Neural progenitor cell (in vitro differentiated cells): ENCODE measurements around the gene SYNGR3. TPM values are rescaled to one million over a fixed set of nuclear protein-coding genes. Genes with fewer than 3 reads are reported as not detected.

Experiments
- DNase-seq: peaks from one replicate; pipeline ENCODE4 v3.0.0-alpha.2; 2016; ENCODE audit warnings: low spot score
- H2AFZ ChIP-seq: fragments of 200-600 bp; sonication (generic); replicated peaks from 2 replicates; pipeline ENCODE4 v1.6.1; 2016; ENCODE audit warnings: antibody characterized with exemption
- H3F3A ChIP-seq: fragments of 200-600 bp; sonication (generic); 2 replicates; pipeline ENCODE4 v1.6.1; 2016; ENCODE audit warnings: antibody characterized with exemption, low read depth
- H3K27ac ChIP-seq: fragments of 200-600 bp; sonication (generic); 2 replicates; pipeline ENCODE4 v1.5.1; 2016; ENCODE audit warnings: mild to moderate bottlenecking
- H3K27me3 ChIP-seq: fragments of 200-600 bp; sonication (generic); 2 replicates; pipeline ENCODE4 v1.6.1; 2016; ENCODE audit warnings: mild to moderate bottlenecking, moderate library complexity
- H3K36me3 ChIP-seq: fragments of 200-600 bp; sonication (generic); 2 replicates; pipeline ENCODE4 v1.5.1; 2016
- H3K4me1 ChIP-seq: fragments of 200-600 bp; sonication (generic); 2 replicates; pipeline ENCODE4 v1.6.1; 2016; ENCODE audit warnings: mixed run types
- H3K4me2 ChIP-seq: fragments of 200-600 bp; sonication (generic); 2 replicates; pipeline ENCODE4 v1.6.1; 2016
- H3K4me3 ChIP-seq: fragments of 200-600 bp; sonication (generic); 2 replicates; pipeline ENCODE4 v1.5.1; 2016
- H3K79me2 ChIP-seq: fragments of 200-600 bp; sonication (generic); 2 replicates; pipeline ENCODE4 v1.6.1; 2016; ENCODE audit warnings: low read depth
- H3K9ac ChIP-seq: fragments of 200-600 bp; sonication (generic); 2 replicates; pipeline ENCODE4 v1.6.1; 2016
- H3K9me3 ChIP-seq: fragments of 200-600 bp; sonication (generic); 2 replicates; pipeline ENCODE4 v1.5.1; 2016; ENCODE audit warnings: low read depth
- H4K20me1 ChIP-seq: fragments of 200-600 bp; sonication (generic); 2 replicates; pipeline ENCODE4 v1.6.1; 2016; ENCODE audit warnings: low read depth
- H3K27ac Mint-ChIP-seq: 3 replicates; pipeline ENCODE4 v1.8.0; 2021; ENCODE audit warnings: mixed read lengths
- H3K27me3 Mint-ChIP-seq: 2 replicates; pipeline ENCODE4 v1.8.0; 2022; ENCODE audit warnings: low read depth, mild to moderate bottlenecking, inconsistent platforms, moderate library complexity, mixed read lengths; ENCODE audit not compliant: insufficient read depth
- H3K36me3 Mint-ChIP-seq: 3 replicates; pipeline ENCODE4 v1.8.0; 2021; ENCODE audit warnings: mixed read lengths
- H3K4me1 Mint-ChIP-seq: 3 replicates; pipeline ENCODE4 v1.8.0; 2021; ENCODE audit warnings: mixed read lengths
- H3K4me3 Mint-ChIP-seq: 3 replicates; pipeline ENCODE4 v1.8.0; 2021; ENCODE audit warnings: mild to moderate bottlenecking, moderate library complexity, mixed read lengths
- H3K9me3 Mint-ChIP-seq: 3 replicates; pipeline ENCODE4 v1.8.0; 2020; ENCODE audit warnings: mixed read lengths
- CTCF ChIP-seq: fragments of 200-600 bp; sonication (generic); IDR thresholded peaks from 2 replicates; pipeline ENCODE4 v1.5.1; 2017; ENCODE audit warnings: antibody characterized with exemption, mild to moderate bottlenecking
- EZH2 ChIP-seq: fragments of 200-600 bp; sonication (generic); IDR thresholded peaks from 2 replicates; pipeline ENCODE4 v1.6.1; 2017; ENCODE audit warnings: antibody characterized with exemption, mild to moderate bottlenecking, moderate library complexity
- EZH2phosphoT487 ChIP-seq: fragments of 200-600 bp; sonication (generic); IDR thresholded peaks from 2 replicates; pipeline ENCODE4 v1.6.1; 2017; ENCODE audit warnings: antibody characterized with exemption
- total RNA-seq: library from RNA; depleted of rRNA; stranded (reverse); fragments of >200 nt; gene quantifications from 2 replicates; pipeline ENCODE4 v1.2.3, GENCODE V29; 2015; ENCODE audit warnings: low replicate concordance

The SYNGR3 gene
- total RNA-seq, 1 donor from 2014 or later: 4.4 TPM

- Mint-ChIP-seq H3K9me3 (no peaks in the 10 kb centered on the region), H3K4me3 (no peak overlapping the region), H3K27me3 (no peaks in the 10 kb centered on the region), H3K36me3 (peaks cover 9% of the 10 kb centered on the region), H3K4me1 (peaks cover 2% of the 10 kb centered on the region), H3K27ac (no peak overlapping the region)
- Histone ChIP-seq H3F3A (peaks cover 11% of the 10 kb centered on the region), H2AFZ (no peak overlapping the region), H4K20me1 (peaks cover 15% of the 10 kb centered on the region), H3K9ac (no peak overlapping the region), H3K4me1 (peaks cover 1% of the 10 kb centered on the region), H3K4me3 (no peak overlapping the region), H3K27ac (no peak overlapping the region), H3K4me2 (no peak overlapping the region), H3K27me3 (no peaks in the 10 kb centered on the region), H3K9me3 (no peaks in the 10 kb centered on the region), H3K79me2 (peaks cover 8% of the 10 kb centered on the region), H3K36me3 (no peaks in the 10 kb centered on the region)
- DNase-seq: no peak
- TF ChIP-seq CTCF (no peak), EZH2phosphoT487 (no peak), EZH2 (no peak)
Observed at GRCh38 chr16:1998852-1999801, 9.4 kb downstream of the SYNGR3 start.

GRCh38 chr16:1999866-2000514 is 10.2 kb downstream of the SYNGR3 start:
- H3K27ac ChIP-seq: no peak overlapping the region
- H3K79me2 ChIP-seq: peaks cover 9% of the 10 kb centered on the region
- Mint-ChIP-seq H3K27me3 (no peaks in the 10 kb centered on the region), H3K9me3 (no peaks in the 10 kb centered on the region), H3K27ac (no peak overlapping the region), H3K4me1 (peaks cover 10% of the 10 kb centered on the region), H3K4me3 (no peak overlapping the region), H3K36me3 (peaks cover 9% of the 10 kb centered on the region)
- no peak overlapping the region for H2AFZ ChIP-seq
- no peak overlapping the region for H3K9ac ChIP-seq
- peaks cover 20% of the 10 kb centered on the region for H3F3A ChIP-seq
- DNase-seq: no peak
- no peak overlapping the region for H3K4me2 ChIP-seq
- no peak overlapping the region for H3K4me3 ChIP-seq
- H3K27me3 ChIP-seq: no peaks in the 10 kb centered on the region
- TF ChIP-seq EZH2 (no peak), CTCF (no peak), EZH2phosphoT487 (no peak)
- H3K36me3 ChIP-seq: no peaks in the 10 kb centered on the region
- no peaks in the 10 kb centered on the region for H3K9me3 ChIP-seq
- H3K4me1 ChIP-seq: peaks cover 6% of the 10 kb centered on the region
- H4K20me1 ChIP-seq: peaks cover 24% of the 10 kb centered on the region

GRCh38 chr16:2001035-2001434 is 11.3 kb downstream of the SYNGR3 start:
- no peaks in the 10 kb centered on the region for H3K36me3 ChIP-seq
- no peak overlapping the region for H3K27ac Mint-ChIP-seq

More at GRCh38 chr16:2001035-2001434, 11.3 kb downstream of the SYNGR3 start:
- no peaks in the 10 kb centered on the region for H3K27me3 Mint-ChIP-seq
- no peaks in the 10 kb centered on the region for H3K9me3 Mint-ChIP-seq
- no peak for TF ChIP-seq EZH2
- no peak for TF ChIP-seq CTCF
- no peak for TF ChIP-seq EZH2phosphoT487
- H3F3A ChIP-seq: peaks cover 19% of the 10 kb centered on the region
- no peak overlapping the region for H3K4me3 ChIP-seq
- no peak overlapping the region for H3K27ac ChIP-seq
- H2AFZ ChIP-seq: no peak overlapping the region
- no peak overlapping the region for H3K4me2 ChIP-seq
- DNase-seq: no peak
- peaks cover 18% of the 10 kb centered on the region for H3K79me2 ChIP-seq
- H3K36me3 Mint-ChIP-seq: peaks cover 6% of the 10 kb centered on the region
- H3K9ac ChIP-seq: no peak overlapping the region
- peaks cover 34% of the 10 kb centered on the region for H4K20me1 ChIP-seq
- peaks cover 6% of the 10 kb centered on the region for H3K4me1 ChIP-seq
- peaks cover 13% of the 10 kb centered on the region for H3K4me1 Mint-ChIP-seq
- H3K4me3 Mint-ChIP-seq: no peak overlapping the region
- H3K27me3 ChIP-seq: no peaks in the 10 kb centered on the region
- no peaks in the 10 kb centered on the region for H3K9me3 ChIP-seq
